ENCODE data around the gene ACTN4. TPM values are rescaled to one million over a fixed set of nuclear protein-coding genes. Genes with fewer than 3 reads are reported as not detected.

ACTN4 gene
- total and polyA plus RNA-seq, 2 donors (not counting 1 experiment from before 2014, with no cell fraction given), result 108 to 164 TPM

DNA sequence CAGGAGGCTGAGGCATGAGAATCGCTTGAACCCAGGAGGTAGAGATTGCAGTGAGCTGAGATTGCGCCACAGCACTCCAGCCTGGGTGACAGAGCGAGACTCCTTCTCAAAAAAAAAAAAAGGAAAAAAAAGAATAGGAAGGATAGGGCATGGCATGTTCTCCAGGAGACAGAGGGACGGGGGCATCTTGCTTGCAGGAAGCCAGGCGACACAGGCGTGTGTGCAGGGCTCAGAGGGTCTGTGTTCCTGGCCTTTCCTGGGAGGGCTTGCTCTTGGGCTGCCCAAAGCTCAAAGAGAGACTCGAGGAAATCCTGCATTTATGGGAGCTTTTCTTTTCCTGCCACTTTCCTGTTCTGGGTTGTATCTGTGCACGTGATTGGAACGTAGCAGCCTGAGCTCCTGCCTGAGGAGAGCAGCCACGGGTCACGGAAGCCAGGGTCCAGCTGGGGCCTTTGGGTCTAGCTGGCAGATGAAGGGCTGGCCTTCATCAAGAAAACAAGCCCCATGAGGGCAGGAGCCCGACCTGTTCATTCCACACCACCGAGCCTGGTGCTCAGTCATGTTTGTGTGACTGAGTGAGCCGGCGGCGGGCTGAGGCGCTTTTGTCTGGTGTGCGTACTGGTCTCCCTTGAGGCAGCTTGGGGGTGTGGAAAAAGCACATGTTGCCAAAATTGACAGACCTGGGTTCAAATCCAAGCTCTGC, 52.3 kb downstream of the ACTN4 start:
- CTCF ChIA-PET, result interaction anchor here (1.3 kb wide), 2 partner anchors 10 to 65 kb away, joined by 3 to 4 read pairs; no protein-coding TSS in a partner anchor
- no peak overlapping the region for H2AFZ ChIP-seq (ENCODE audit: insufficient read depth, low read depth, low read length, poor library complexity, severe bottlenecking)
- Mint-ChIP-seq H3K4me3 (no peak overlapping the region), H3K27me3 (no peaks in the 10 kb centered on the region), H3K4me1 (peaks cover 26% of the 10 kb centered on the region), H3K9me3 (ENCODE audit: insufficient read depth) (no peaks in the 10 kb centered on the region), H3K27ac (no peak overlapping the region)
- peaks cover 56% of the 10 kb centered on the region for H3K79me2 ChIP-seq (ENCODE audit: control insufficient read depth, insufficient read depth, low read length)
- peaks cover 65% of the 10 kb centered on the region for H4K20me1 ChIP-seq (ENCODE audit: control insufficient read depth, insufficient read depth, low read length, poor library complexity, severe bottlenecking)
- H3K4me2 ChIP-seq (replicated peaks; ENCODE audit: low read depth, low read length, poor library complexity, severe bottlenecking), result no peak overlapping the region
- H3K27me3 ChIP-seq (replicated peaks in 1 of 4; ENCODE audit: control extremely low read depth in 1 of 4, control insufficient read depth in 3 of 4, insufficient read depth in 4 of 4, low read length in 3 of 4), result no peaks in the 10 kb centered on the region
- 93% methylated on average over 15 of the region's 18 CpGs for WGBS (ENCODE audit: insufficient coverage)
- ATAC-seq (ENCODE audit: low read depth) (no peak), DNase-seq (no peak)
- H3K27ac ChIP-seq (ENCODE audit: low read length in 2 of 2), result no peak overlapping the region
- no peak overlapping the region for H3K4me3 ChIP-seq (ENCODE audit: control extremely low read depth in 1 of 5, extremely low read depth in 1 of 5, insufficient read depth in 1 of 5, low read depth in 2 of 5, low read length in 4 of 5)
- H3K9me3 ChIP-seq (ENCODE audit: control extremely low read depth in 1 of 3, control insufficient read depth in 2 of 3, insufficient read depth in 1 of 3, low read length in 2 of 3), result no peaks in the 10 kb centered on the region
- intact Hi-C loops (cut with micrococcal nuclease), result no loop called here
- H3K4me1 ChIP-seq (ENCODE audit: control insufficient read depth in 2 of 2, insufficient read depth in 2 of 2, low read length in 2 of 2), result peaks cover 12 to 25% of the 10 kb centered on the region in 2 donors
- TF ChIP-seq EZH2 (IDR thresholded peaks at IDR 0.05; ENCODE audit: borderline replicate concordance, insufficient read depth, low read depth, low read length, poor library complexity, severe bottlenecking), result no peak
- TF ChIP-seq, protein P1, sequence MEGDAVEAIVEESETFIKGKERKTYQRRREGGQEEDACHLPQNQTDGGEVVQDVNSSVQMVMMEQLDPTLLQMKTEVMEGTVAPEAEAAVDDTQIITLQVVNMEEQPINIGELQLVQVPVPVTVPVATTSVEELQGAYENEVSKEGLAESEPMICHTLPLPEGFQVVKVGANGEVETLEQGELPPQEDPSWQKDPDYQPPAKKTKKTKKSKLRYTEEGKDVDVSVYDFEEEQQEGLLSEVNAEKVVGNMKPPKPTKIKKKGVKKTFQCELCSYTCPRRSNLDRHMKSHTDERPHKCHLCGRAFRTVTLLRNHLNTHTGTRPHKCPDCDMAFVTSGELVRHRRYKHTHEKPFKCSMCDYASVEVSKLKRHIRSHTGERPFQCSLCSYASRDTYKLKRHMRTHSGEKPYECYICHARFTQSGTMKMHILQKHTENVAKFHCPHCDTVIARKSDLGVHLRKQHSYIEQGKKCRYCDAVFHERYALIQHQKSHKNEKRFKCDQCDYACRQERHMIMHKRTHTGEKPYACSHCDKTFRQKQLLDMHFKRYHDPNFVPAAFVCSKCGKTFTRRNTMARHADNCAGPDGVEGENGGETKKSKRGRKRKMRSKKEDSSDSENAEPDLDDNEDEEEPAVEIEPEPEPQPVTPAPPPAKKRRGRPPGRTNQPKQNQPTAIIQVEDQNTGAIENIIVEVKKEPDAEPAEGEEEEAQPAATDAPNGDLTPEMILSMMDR (IDR thresholded peaks at IDR 0.05), result no peak
- POLR2A ChIA-PET, result no interaction called here
- no peak overlapping the region for H3K9ac ChIP-seq (ENCODE audit: low read length)
- H3K36me3 ChIP-seq (replicated peaks in 1 of 2; ENCODE audit: control extremely low read depth in 1 of 2, control insufficient read depth in 1 of 2, extremely low read depth in 1 of 2, insufficient read depth in 2 of 2, low read length in 1 of 2), result peaks cover 0 to 46% of the 10 kb centered on the region in 2 experiments

DNA sequence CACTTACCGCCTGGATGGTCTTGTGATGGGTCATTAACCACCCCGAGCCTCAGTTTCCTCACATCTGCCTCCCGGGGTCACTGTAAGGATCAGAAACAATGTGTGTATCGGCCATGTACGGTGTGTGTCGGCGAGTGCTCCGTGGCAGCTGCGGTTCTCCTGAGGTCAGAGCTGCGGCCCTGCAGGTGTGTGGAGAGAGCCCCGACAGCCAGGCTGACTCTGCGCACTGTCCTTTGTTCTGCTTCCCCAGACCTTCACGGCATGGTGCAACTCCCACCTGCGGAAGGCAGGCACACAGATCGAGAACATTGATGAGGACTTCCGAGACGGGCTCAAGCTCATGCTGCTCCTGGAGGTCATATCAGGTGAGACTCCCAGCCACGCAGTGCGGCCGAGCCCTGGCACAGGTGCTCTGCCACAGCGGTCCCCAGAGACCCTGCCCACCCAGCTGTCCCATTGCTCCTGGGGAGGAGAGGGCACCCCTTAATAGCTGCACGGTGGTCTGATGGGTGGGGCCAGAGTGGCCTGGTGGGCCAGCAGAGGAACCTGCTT, 53.0 kb downstream of the ACTN4 start:
- H3K27ac Mint-ChIP-seq, result no peak overlapping the region
- H3K27ac ChIP-seq (ENCODE audit: low read length in 2 of 2), result no peak overlapping the region
- peaks cover 54% of the 10 kb centered on the region for H3K79me2 ChIP-seq (ENCODE audit: control insufficient read depth, insufficient read depth, low read length)
- H2AFZ ChIP-seq (ENCODE audit: insufficient read depth, low read depth, low read length, poor library complexity, severe bottlenecking), result no peak overlapping the region
- TF ChIP-seq, protein P1 (IDR thresholded peaks at IDR 0.05), result no peak
- TF ChIP-seq EZH2 (IDR thresholded peaks at IDR 0.05; ENCODE audit: borderline replicate concordance, insufficient read depth, low read depth, low read length, poor library complexity, severe bottlenecking), result no peak
- H3K36me3 ChIP-seq (replicated peaks in 1 of 2; ENCODE audit: control extremely low read depth in 1 of 2, control insufficient read depth in 1 of 2, extremely low read depth in 1 of 2, insufficient read depth in 2 of 2, low read length in 1 of 2), result peaks cover 0 to 53% of the 10 kb centered on the region in 2 experiments
- H3K9me3 Mint-ChIP-seq (ENCODE audit: insufficient read depth), result no peaks in the 10 kb centered on the region
- H3K9me3 ChIP-seq (ENCODE audit: control extremely low read depth in 1 of 3, control insufficient read depth in 2 of 3, insufficient read depth in 1 of 3, low read length in 2 of 3), result no peaks in the 10 kb centered on the region
- ATAC-seq (ENCODE audit: low read depth) (no peak), DNase-seq (no peak)
- WGBS (ENCODE audit: insufficient coverage), result 93% methylated on average over 21 of the region's 22 CpGs
- no peak overlapping the region for H3K9ac ChIP-seq (ENCODE audit: low read length)
- CTCF ChIA-PET, result interaction anchor here (1.3 kb wide), 2 partner anchors 11 to 66 kb away, joined by 3 to 4 read pairs; no protein-coding TSS in a partner anchor
- H4K20me1 ChIP-seq (ENCODE audit: control insufficient read depth, insufficient read depth, low read length, poor library complexity, severe bottlenecking), result peaks cover 62% of the 10 kb centered on the region
- peaks cover 20% of the 10 kb centered on the region for H3K4me1 Mint-ChIP-seq
- H3K4me1 ChIP-seq (ENCODE audit: control insufficient read depth in 2 of 2, insufficient read depth in 2 of 2, low read length in 2 of 2), result peaks cover 6 to 19% of the 10 kb centered on the region in 2 donors
- H3K4me3 Mint-ChIP-seq, result no peak overlapping the region
- H3K4me2 ChIP-seq (replicated peaks; ENCODE audit: low read depth, low read length, poor library complexity, severe bottlenecking), result no peak overlapping the region
- POLR2A ChIA-PET, result no interaction called here
- no peak overlapping the region for H3K4me3 ChIP-seq (ENCODE audit: control extremely low read depth in 1 of 5, extremely low read depth in 1 of 5, insufficient read depth in 1 of 5, low read depth in 2 of 5, low read length in 4 of 5)
- intact Hi-C loops (cut with micrococcal nuclease), result no loop called here
- H3K27me3 Mint-ChIP-seq, result no peaks in the 10 kb centered on the region
- H3K27me3 ChIP-seq (replicated peaks in 1 of 4; ENCODE audit: control extremely low read depth in 1 of 4, control insufficient read depth in 3 of 4, insufficient read depth in 4 of 4, low read length in 3 of 4), result no peaks in the 10 kb centered on the region

Data from B cell (primary cell).